Body of pancreas (tissue), 4 donors: ENCODE measurements around the gene RFK.

ENCODE experiments used
- POLR2A ChIP-seq, 3 donors: fragments of 450-650 bp; IDR thresholded peaks; one replicate each; pipeline ENCODE4 v1.6.1; 2016; ENCODE audit warnings: antibody characterized with exemption in 3 of 3, mild to moderate bottlenecking in 2 of 3
- TF ChIP-seq, protein P1 (sequence below), 7 experiments: fragments of 450-650 bp in 4 of 7; fragments of 200-600 bp in 3 of 7; sonication (generic) in 3 of 7; IDR thresholded peaks; one replicate each; pipeline ENCODE4 v1.5.1; 2016 to 2019; ENCODE audit warnings: antibody characterized with exemption in 7 of 7

- TF ChIP-seq, protein P1, sequence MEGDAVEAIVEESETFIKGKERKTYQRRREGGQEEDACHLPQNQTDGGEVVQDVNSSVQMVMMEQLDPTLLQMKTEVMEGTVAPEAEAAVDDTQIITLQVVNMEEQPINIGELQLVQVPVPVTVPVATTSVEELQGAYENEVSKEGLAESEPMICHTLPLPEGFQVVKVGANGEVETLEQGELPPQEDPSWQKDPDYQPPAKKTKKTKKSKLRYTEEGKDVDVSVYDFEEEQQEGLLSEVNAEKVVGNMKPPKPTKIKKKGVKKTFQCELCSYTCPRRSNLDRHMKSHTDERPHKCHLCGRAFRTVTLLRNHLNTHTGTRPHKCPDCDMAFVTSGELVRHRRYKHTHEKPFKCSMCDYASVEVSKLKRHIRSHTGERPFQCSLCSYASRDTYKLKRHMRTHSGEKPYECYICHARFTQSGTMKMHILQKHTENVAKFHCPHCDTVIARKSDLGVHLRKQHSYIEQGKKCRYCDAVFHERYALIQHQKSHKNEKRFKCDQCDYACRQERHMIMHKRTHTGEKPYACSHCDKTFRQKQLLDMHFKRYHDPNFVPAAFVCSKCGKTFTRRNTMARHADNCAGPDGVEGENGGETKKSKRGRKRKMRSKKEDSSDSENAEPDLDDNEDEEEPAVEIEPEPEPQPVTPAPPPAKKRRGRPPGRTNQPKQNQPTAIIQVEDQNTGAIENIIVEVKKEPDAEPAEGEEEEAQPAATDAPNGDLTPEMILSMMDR (IDR thresholded peaks at IDR 0.05), result no peak
- TF ChIP-seq POLR2A (IDR thresholded peaks at IDR 0.05), result no peak
Measured at GRCh38 chr9:76352026-76352620, 42.1 kb downstream of the RFK start.
